NOMO-1 treated with dmso at 0.1 percent for 144 hours (cell line): ENCODE results near the gene ITGB4.

Experiments used
- DNase-seq: peaks from one replicate; lab custom pipeline; 2025; ENCODE audit not compliant: unreplicated experiment; lab: John Stamatoyannopoulos, UW

Gene ITGB4

GRCh38 chr17:75785016-75785890 is 64.0 kb downstream of the ITGB4 start:
- peak; percentile 87 for DNase-seq

GRCh38 chr17:75791254-75791653 is 70.0 kb downstream of the ITGB4 start:
- no peak for DNase-seq

- DNase-seq, result no peak
Measured at GRCh38 chr17:75793460-75793859, 72.2 kb downstream of the ITGB4 start.

DNA sequence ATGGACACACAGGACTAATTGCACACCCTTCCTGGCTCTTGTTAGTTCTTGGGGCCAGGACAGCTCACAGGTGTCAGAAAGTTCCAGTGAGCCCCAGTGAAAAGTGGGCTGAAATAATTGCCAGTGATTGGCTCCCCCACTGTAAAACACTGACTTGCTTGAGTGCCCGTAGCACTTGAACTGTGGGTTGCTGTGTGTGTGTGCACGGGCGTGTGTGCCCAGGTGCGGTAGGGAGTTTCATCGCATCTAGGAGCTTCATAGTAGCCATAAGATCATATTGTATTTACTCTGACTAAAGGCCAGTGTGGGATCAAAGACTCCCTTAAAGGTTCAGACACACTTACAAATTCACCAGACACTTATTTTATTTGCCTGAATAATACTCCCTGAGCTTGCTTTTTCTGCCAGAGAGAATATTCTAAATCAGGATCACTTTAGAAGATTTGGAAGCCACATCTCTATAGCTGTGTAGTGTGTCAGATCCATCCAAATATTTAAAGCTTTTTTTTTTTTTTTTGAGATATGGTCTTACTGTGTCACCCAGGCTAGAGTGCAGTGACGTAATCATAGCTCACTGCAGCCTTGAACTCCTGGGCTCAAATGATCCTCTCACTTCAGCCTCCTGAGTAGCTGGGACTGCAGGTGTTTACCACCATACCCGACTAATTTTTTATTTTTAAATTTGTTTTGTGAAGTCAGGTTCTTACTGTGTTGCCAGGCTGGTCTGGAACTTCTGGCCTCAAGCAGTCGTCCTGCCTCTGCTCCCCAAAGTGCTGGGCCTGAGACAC is 74.8 kb downstream of the ITGB4 start:
- no peak for DNase-seq

DNA sequence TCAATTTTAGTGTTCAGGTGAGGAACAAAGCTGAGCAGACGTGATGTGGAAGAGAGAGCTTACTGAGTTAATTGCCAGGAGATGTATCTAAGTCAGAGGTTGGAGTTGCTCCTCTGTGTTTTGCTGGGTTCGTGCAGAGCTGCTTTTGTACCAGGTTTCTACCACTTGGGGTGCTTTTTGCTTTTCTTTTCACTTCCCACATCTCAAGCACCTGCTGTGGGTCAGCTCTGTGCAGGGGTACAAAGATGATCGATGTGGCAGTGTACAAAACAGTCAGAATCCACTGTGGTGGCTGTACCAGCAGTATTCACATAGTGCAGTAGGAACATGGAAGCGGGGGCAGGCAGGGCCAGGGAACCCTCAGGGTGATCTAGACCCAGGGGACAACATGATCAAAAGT is 78.1 kb downstream of the ITGB4 start:
- DNase-seq, result no peak

- no peak for DNase-seq
Measured at GRCh38 chr17:75803883-75804282, 82.6 kb downstream of the ITGB4 start.

- no peak for DNase-seq
Measured at GRCh38 chr17:75806822-75807500, 85.7 kb downstream of the ITGB4 start.
